ENCODE measurements around the gene HS6ST2. TPM values are rescaled to one million over a fixed set of nuclear protein-coding genes. Genes with fewer than 3 reads are reported as not detected.

HS6ST2 gene
- polyA plus RNA-seq, 1 donor from 2014 or later: not detected

GRCh38 chrX:132689612-132690563 lies 268.5 kb downstream of the HS6ST2 start:
- no peak overlapping the region for H3K4me3 Mint-ChIP-seq
- peaks cover 3% of the 10 kb centered on the region for H3K27me3 Mint-ChIP-seq
- no peaks in the 10 kb centered on the region for H3K4me1 Mint-ChIP-seq
- H3K36me3 Mint-ChIP-seq: no peaks in the 10 kb centered on the region
- H3K9me3 Mint-ChIP-seq: no peaks in the 10 kb centered on the region
- H3K27ac Mint-ChIP-seq: no peak overlapping the region

GRCh38 chrX:132685276-132685675 lies 273.2 kb downstream of the HS6ST2 start:
- no peaks in the 10 kb centered on the region for H3K4me1 Mint-ChIP-seq
- no peak overlapping the region for H3K4me3 Mint-ChIP-seq
- no peak overlapping the region for H3K27ac Mint-ChIP-seq
- no peaks in the 10 kb centered on the region for H3K36me3 Mint-ChIP-seq
- H3K9me3 Mint-ChIP-seq: peaks cover 1 to 2% (median 1%) of the 10 kb centered on the region in 3 donors
- peaks cover 11% of the 10 kb centered on the region for H3K27me3 Mint-ChIP-seq

GRCh38 chrX:132677233-132677716 lies 281.2 kb downstream of the HS6ST2 start:
- Mint-ChIP-seq H3K36me3 (no peaks in the 10 kb centered on the region), H3K4me3 (no peak overlapping the region), H3K9me3 (peaks cover 3 to 9% (median 5%) of the 10 kb centered on the region in 3 donors), H3K27me3 (peaks cover 11% of the 10 kb centered on the region), H3K4me1 (peaks cover 0 to 6% (median 0%) of the 10 kb centered on the region in 3 donors), H3K27ac (no peak overlapping the region)

GRCh38 chrX:132676561-132677186 lies 281.8 kb downstream of the HS6ST2 start:
- H3K9me3 Mint-ChIP-seq: peaks cover 3 to 9% (median 5%) of the 10 kb centered on the region in 3 donors
- no peak overlapping the region for H3K27ac Mint-ChIP-seq
- H3K4me1 Mint-ChIP-seq: peaks cover 0 to 6% (median 0%) of the 10 kb centered on the region in 3 donors
- H3K27me3 Mint-ChIP-seq: peaks cover 9% of the 10 kb centered on the region
- no peaks in the 10 kb centered on the region for H3K36me3 Mint-ChIP-seq
- H3K4me3 Mint-ChIP-seq: peak overlapping the region in 1 of 4 donors; percentile 55

- Mint-ChIP-seq H3K4me1 (peaks cover 0 to 6% (median 0%) of the 10 kb centered on the region in 3 donors), H3K27me3 (peaks cover 9% of the 10 kb centered on the region), H3K4me3 (no peak overlapping the region), H3K27ac (no peak overlapping the region), H3K36me3 (no peaks in the 10 kb centered on the region), H3K9me3 (peaks cover 3 to 9% (median 5%) of the 10 kb centered on the region in 3 donors)
Observed at GRCh38 chrX:132676102-132676501, 282.3 kb downstream of the HS6ST2 start.

- no peaks in the 10 kb centered on the region for H3K36me3 Mint-ChIP-seq
Observed at GRCh38 chrX:132673331-132673730, 285.1 kb downstream of the HS6ST2 start.

GRCh38 chrX:132671229-132671641 lies 287.2 kb downstream of the HS6ST2 start:
- peaks cover 20% of the 10 kb centered on the region for H3K27me3 Mint-ChIP-seq
- H3K36me3 Mint-ChIP-seq: no peaks in the 10 kb centered on the region
- H3K4me1 Mint-ChIP-seq: no peaks in the 10 kb centered on the region
- H3K4me3 Mint-ChIP-seq: no peak overlapping the region
- H3K9me3 Mint-ChIP-seq: no peaks in the 10 kb centered on the region
- H3K27ac Mint-ChIP-seq: no peak overlapping the region

More at GRCh38 chrX:132673331-132673730, 285.1 kb downstream of the HS6ST2 start:
- Mint-ChIP-seq H3K4me3 (no peak overlapping the region), H3K9me3 (no peaks in the 10 kb centered on the region), H3K4me1 (peaks cover 0 to 6% (median 0%) of the 10 kb centered on the region in 3 donors), H3K27ac (no peak overlapping the region), H3K27me3 (peaks cover 13% of the 10 kb centered on the region)

- Mint-ChIP-seq H3K4me1 (no peaks in the 10 kb centered on the region), H3K27ac (no peak overlapping the region), H3K9me3 (no peaks in the 10 kb centered on the region), H3K27me3 (peaks cover 18% of the 10 kb centered on the region), H3K4me3 (no peak overlapping the region), H3K36me3 (no peaks in the 10 kb centered on the region)
Observed at GRCh38 chrX:132669142-132669541, 289.3 kb downstream of the HS6ST2 start.

- Mint-ChIP-seq H3K9me3 (no peaks in the 10 kb centered on the region), H3K4me1 (no peaks in the 10 kb centered on the region), H3K4me3 (no peak overlapping the region), H3K27ac (no peak overlapping the region), H3K36me3 (no peaks in the 10 kb centered on the region), H3K27me3 (peaks cover 14% of the 10 kb centered on the region)
Observed at GRCh38 chrX:132668178-132668577, 290.3 kb downstream of the HS6ST2 start.

GRCh38 chrX:132665676-132666075 lies 292.8 kb downstream of the HS6ST2 start:
- Mint-ChIP-seq H3K4me3 (no peak overlapping the region), H3K9me3 (no peaks in the 10 kb centered on the region), H3K36me3 (no peaks in the 10 kb centered on the region), H3K27ac (no peak overlapping the region), H3K4me1 (no peaks in the 10 kb centered on the region), H3K27me3 (peaks cover 14% of the 10 kb centered on the region)

- no peak overlapping the region for H3K27ac Mint-ChIP-seq
- no peaks in the 10 kb centered on the region for H3K4me1 Mint-ChIP-seq
- no peaks in the 10 kb centered on the region for H3K9me3 Mint-ChIP-seq
- no peak overlapping the region for H3K4me3 Mint-ChIP-seq
- H3K27me3 Mint-ChIP-seq: peaks cover 11% of the 10 kb centered on the region
- H3K36me3 Mint-ChIP-seq: no peaks in the 10 kb centered on the region
Observed at GRCh38 chrX:132664273-132664672, 294.2 kb downstream of the HS6ST2 start.

GRCh38 chrX:132662844-132663243 lies 295.6 kb downstream of the HS6ST2 start:
- no peak overlapping the region for H3K4me3 Mint-ChIP-seq
- H3K36me3 Mint-ChIP-seq: no peaks in the 10 kb centered on the region
- H3K4me1 Mint-ChIP-seq: no peaks in the 10 kb centered on the region
- peaks cover 12% of the 10 kb centered on the region for H3K27me3 Mint-ChIP-seq
- no peak overlapping the region for H3K27ac Mint-ChIP-seq
- no peaks in the 10 kb centered on the region for H3K9me3 Mint-ChIP-seq

GRCh38 chrX:132657876-132658275 lies 300.6 kb downstream of the HS6ST2 start:
- Mint-ChIP-seq H3K36me3 (no peaks in the 10 kb centered on the region), H3K4me3 (no peak overlapping the region), H3K27me3 (peaks cover 6% of the 10 kb centered on the region), H3K9me3 (no peaks in the 10 kb centered on the region), H3K27ac (no peak overlapping the region), H3K4me1 (no peaks in the 10 kb centered on the region)

- no peak overlapping the region for H3K27ac Mint-ChIP-seq
- peaks cover 0 to 1% (median 0%) of the 10 kb centered on the region in 3 donors for H3K4me1 Mint-ChIP-seq
Observed at GRCh38 chrX:132652871-132653270, 305.6 kb downstream of the HS6ST2 start.

GRCh38 chrX:132651421-132652086 lies 306.9 kb downstream of the HS6ST2 start:
- Mint-ChIP-seq H3K36me3 (no peaks in the 10 kb centered on the region), H3K27me3 (peaks cover 6% of the 10 kb centered on the region), H3K4me3 (no peak overlapping the region), H3K4me1 (peaks cover 0 to 1% (median 0%) of the 10 kb centered on the region in 3 donors), H3K9me3 (peaks cover 0 to 1% (median 0%) of the 10 kb centered on the region in 3 donors), H3K27ac (no peak overlapping the region)

More at GRCh38 chrX:132652871-132653270, 305.6 kb downstream of the HS6ST2 start:
- peaks cover 4% of the 10 kb centered on the region for H3K27me3 Mint-ChIP-seq
- H3K9me3 Mint-ChIP-seq: no peaks in the 10 kb centered on the region
- no peak overlapping the region for H3K4me3 Mint-ChIP-seq
- no peaks in the 10 kb centered on the region for H3K36me3 Mint-ChIP-seq
